Measurements from ENCODE around the gene HLA-E.
"Not testable (repeated sequence)": the region's sequence is repeated elsewhere in the genome, so short reads cannot be mapped to it uniquely, and the experiment has no call there.

The HLA-E gene

DNA sequence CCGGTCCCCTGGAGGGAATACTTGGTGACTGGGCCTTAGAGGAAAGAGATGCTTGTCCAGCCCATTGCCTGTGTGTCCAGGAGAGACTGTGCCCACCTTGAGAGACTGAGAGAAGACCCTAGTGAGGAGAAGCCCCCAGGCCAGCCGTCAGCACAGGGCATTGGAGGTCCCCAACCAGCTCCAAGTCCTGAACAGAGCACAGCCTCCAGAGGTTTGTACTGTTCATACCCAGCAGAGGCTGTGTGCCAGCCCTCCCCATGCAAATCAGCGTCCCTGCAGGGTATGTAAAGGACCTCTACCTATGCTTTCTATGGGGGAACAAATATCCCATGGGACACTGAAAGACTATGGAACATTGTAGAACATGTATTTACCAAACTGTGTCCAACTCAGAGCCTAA, 8.4 kb downstream of the HLA-E start (continued):
- no peak for TF ChIP-seq CSRNP3 (CRISPR knock-in tag; IDR thresholded peaks at IDR 0.05)

- not testable (repeated sequence) for ATAC-seq
These were observed 9.4 kb downstream of the HLA-E start for GRCh38 chr6:30498705-30499104.

- peak; percentile 72 for ATAC-seq
- TF ChIP-seq TOX (CRISPR knock-in tag; IDR thresholded peaks at IDR 0.05; ENCODE audit: borderline replicate concordance): no peak
- no peak for TF ChIP-seq BACH2 (CRISPR knock-in tag; IDR thresholded peaks at IDR 0.05; ENCODE audit: borderline replicate concordance)
- no peak for TF ChIP-seq ZFP30 (CRISPR knock-in tag; IDR thresholded peaks at IDR 0.05)
These were observed 11.4 kb downstream of the HLA-E start for GRCh38 chr6:30500421-30501355.

GRCh38 chr6:30507849-30508827, 18.8 kb downstream of the HLA-E start:
- TF ChIP-seq, protein P1, sequence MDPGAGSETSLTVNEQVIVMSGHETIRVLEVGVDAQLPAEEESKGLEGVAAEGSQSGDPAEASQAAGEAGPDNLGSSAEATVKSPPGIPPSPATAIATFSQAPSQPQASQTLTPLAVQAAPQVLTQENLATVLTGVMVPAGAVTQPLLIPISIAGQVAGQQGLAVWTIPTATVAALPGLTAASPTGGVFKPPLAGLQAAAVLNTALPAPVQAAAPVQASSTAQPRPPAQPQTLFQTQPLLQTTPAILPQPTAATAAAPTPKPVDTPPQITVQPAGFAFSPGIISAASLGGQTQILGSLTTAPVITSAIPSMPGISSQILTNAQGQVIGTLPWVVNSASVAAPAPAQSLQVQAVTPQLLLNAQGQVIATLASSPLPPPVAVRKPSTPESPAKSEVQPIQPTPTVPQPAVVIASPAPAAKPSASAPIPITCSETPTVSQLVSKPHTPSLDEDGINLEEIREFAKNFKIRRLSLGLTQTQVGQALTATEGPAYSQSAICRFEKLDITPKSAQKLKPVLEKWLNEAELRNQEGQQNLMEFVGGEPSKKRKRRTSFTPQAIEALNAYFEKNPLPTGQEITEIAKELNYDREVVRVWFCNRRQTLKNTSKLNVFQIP (CRISPR knock-in tag; IDR thresholded peaks at IDR 0.05; ENCODE audit: borderline replicate concordance, low read depth): no peak
- no peak for TF ChIP-seq CSRNP3 (CRISPR knock-in tag; IDR thresholded peaks at IDR 0.05)
- no peak for TF ChIP-seq TOX (CRISPR knock-in tag; IDR thresholded peaks at IDR 0.05; ENCODE audit: borderline replicate concordance)
- no peak for TF ChIP-seq GLIS3 (CRISPR knock-in tag; IDR thresholded peaks at IDR 0.05)
- TF ChIP-seq, protein P2, sequence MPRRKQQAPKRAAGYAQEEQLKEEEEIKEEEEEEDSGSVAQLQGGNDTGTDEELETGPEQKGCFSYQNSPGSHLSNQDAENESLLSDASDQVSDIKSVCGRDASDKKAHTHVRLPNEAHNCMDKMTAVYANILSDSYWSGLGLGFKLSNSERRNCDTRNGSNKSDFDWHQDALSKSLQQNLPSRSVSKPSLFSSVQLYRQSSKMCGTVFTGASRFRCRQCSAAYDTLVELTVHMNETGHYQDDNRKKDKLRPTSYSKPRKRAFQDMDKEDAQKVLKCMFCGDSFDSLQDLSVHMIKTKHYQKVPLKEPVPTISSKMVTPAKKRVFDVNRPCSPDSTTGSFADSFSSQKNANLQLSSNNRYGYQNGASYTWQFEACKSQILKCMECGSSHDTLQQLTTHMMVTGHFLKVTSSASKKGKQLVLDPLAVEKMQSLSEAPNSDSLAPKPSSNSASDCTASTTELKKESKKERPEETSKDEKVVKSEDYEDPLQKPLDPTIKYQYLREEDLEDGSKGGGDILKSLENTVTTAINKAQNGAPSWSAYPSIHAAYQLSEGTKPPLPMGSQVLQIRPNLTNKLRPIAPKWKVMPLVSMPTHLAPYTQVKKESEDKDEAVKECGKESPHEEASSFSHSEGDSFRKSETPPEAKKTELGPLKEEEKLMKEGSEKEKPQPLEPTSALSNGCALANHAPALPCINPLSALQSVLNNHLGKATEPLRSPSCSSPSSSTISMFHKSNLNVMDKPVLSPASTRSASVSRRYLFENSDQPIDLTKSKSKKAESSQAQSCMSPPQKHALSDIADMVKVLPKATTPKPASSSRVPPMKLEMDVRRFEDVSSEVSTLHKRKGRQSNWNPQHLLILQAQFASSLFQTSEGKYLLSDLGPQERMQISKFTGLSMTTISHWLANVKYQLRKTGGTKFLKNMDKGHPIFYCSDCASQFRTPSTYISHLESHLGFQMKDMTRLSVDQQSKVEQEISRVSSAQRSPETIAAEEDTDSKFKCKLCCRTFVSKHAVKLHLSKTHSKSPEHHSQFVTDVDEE (CRISPR knock-in tag; IDR thresholded peaks at IDR 0.05): no peak
- TF ChIP-seq SNAI2 (CRISPR knock-in tag; IDR thresholded peaks at IDR 0.05): no peak
- no peak for TF ChIP-seq ZFP3 (CRISPR knock-in tag; IDR thresholded peaks at IDR 0.05)
- no peak for TF ChIP-seq CREB5 (CRISPR knock-in tag; IDR thresholded peaks at IDR 0.05; ENCODE audit: low read depth)
- TF ChIP-seq ZNF70 (CRISPR knock-in tag; IDR thresholded peaks at IDR 0.05): no peak
- no peak for ATAC-seq

Data from SK-N-SH treated with all-trans-retinoic acid at 6 μM for 48 hours (cell line).